SK-N-SH (cell line): ENCODE data around the gene SETSIP. TPM values are rescaled to one million over a fixed set of nuclear protein-coding genes. Genes with fewer than 3 reads are reported as not detected.

Experiments used
- CTCF ChIA-PET: fragments of 300-600, 350-600 bp; formaldehyde crosslinking; extraction: SDS; loops from one replicate; lab custom pipeline; 2021; lab: Yijun Ruan, JAX
- POLR2A ChIA-PET: fragments of 350-600 bp; sonication (Branson Sonifier 250); formaldehyde crosslinking; extraction: SDS; loops from one replicate; lab custom pipeline; 2020; ENCODE audit warnings: antibody characterized with exemption, inconsistent platforms; lab: Yijun Ruan, JAX
- DNase-seq: peaks from one replicate; pipeline ENCODE4 v3.0.0; 2012
- H2AFZ ChIP-seq: fragments of 200-600 bp; sonication (generic); 2 replicates; pipeline ENCODE4 v1.8.1; 2016; ENCODE audit warnings: antibody characterized with exemption, mild to moderate bottlenecking, low read depth
- H3F3A ChIP-seq: fragments of 200-600 bp; sonication (generic); replicated peaks from 2 replicates; pipeline ENCODE3; 2016; ENCODE audit warnings: antibody characterized with exemption, mild to moderate bottlenecking; ENCODE audit not compliant: insufficient read depth
- H3K27ac ChIP-seq, 2 experiments: fragments of 200-500 bp in 1 of 2; fragments of 200-600 bp in 1 of 2; sonication (Bioruptor generic) in 1 of 2; sonication (generic), shearing (Covaris generic) in 1 of 2; 2 replicates each; pipeline versions ENCODE4 v1.5.1 to v1.6.1; 2014 to 2016; ENCODE audit warnings: low read depth in 2 of 2, inconsistent platforms in 1 of 2, low read length in 1 of 2, mild to moderate bottlenecking in 1 of 2, mixed read lengths in 1 of 2
- H3K27me3 ChIP-seq: fragments of 200-600 bp; sonication (generic), shearing (Covaris generic); 2 replicates; pipeline ENCODE4 v1.6.1; 2016; ENCODE audit warnings: mixed run types; ENCODE audit not compliant: insufficient read depth
- H3K36me3 ChIP-seq, 2 experiments: fragments of 200-500 bp in 1 of 2; fragments of 200-600 bp in 1 of 2; sonication (Bioruptor generic) in 1 of 2; sonication (generic) in 1 of 2; replicated peaks in 1 of 2; 2 replicates each; pipeline versions ENCODE3 to v1.5.1; 2014 to 2016; ENCODE audit warnings: low read length in 1 of 2, mild to moderate bottlenecking in 1 of 2; ENCODE audit not compliant: insufficient read depth in 2 of 2, control insufficient read depth in 1 of 2
- H3K4me1 ChIP-seq, 2 experiments: fragments of 200-500 bp in 1 of 2; fragments of 200-600 bp in 1 of 2; sonication (Bioruptor generic) in 1 of 2; sonication (generic), shearing (Covaris generic) in 1 of 2; 2 replicates each; pipeline versions ENCODE4 v1.5.1 to v1.6.1; 2014 to 2016; ENCODE audit warnings: low read depth in 1 of 2, low read length in 1 of 2, mixed run types in 1 of 2; ENCODE audit not compliant: insufficient read depth in 2 of 2, control insufficient read depth in 1 of 2
- H3K4me2 ChIP-seq: fragments of 200-600 bp; sonication (generic), shearing (Covaris generic); 2 replicates; pipeline ENCODE4 v1.6.1; 2017; ENCODE audit warnings: mixed run types
- H3K4me3 ChIP-seq, 2 experiments: fragments of 200-500 bp in 1 of 2; fragments of 200-600 bp in 1 of 2; sonication (Bioruptor generic) in 1 of 2; sonication (generic), shearing (Covaris generic) in 1 of 2; 2 replicates each; pipeline versions ENCODE4 v1.5.1 to v1.8.1; 2014 to 2016; ENCODE audit warnings: low read depth in 2 of 2, inconsistent platforms in 1 of 2, low read length in 1 of 2, mild to moderate bottlenecking in 1 of 2, mixed read lengths in 1 of 2, moderate library complexity in 1 of 2
- H3K79me2 ChIP-seq: fragments of 200-600 bp; sonication (generic); 2 replicates; pipeline ENCODE4 v1.8.1; 2017; ENCODE audit warnings: mild to moderate bottlenecking; ENCODE audit not compliant: insufficient read depth
- H3K9ac ChIP-seq: fragments of 200-600 bp; sonication (generic); 2 replicates; pipeline ENCODE4 v1.6.1; 2017; ENCODE audit warnings: mixed run types
- H3K9me2 ChIP-seq: fragments of 200-600 bp; sonication (generic); 2 replicates; pipeline ENCODE4 v1.6.1; 2017; ENCODE audit warnings: mixed run types
- H3K9me3 ChIP-seq: fragments of 200-600 bp; sonication (generic); 2 replicates; pipeline ENCODE4 v1.6.1; 2017; ENCODE audit warnings: mixed run types, mild to moderate bottlenecking, moderate library complexity
- H4K20me1 ChIP-seq: fragments of 200-600 bp; sonication (generic); 2 replicates; pipeline ENCODE4 v1.6.1; 2017; ENCODE audit warnings: mild to moderate bottlenecking, mixed run types; ENCODE audit not compliant: insufficient read depth
- CHD2 ChIP-seq: fragments of 150-350 bp; IDR thresholded peaks from 2 replicates; pipeline ENCODE4 v1.6.1; 2018; ENCODE audit warnings: low read length; ENCODE audit not compliant: partially characterized antibody
- ELF1 ChIP-seq: IDR thresholded peaks from 2 replicates; pipeline ENCODE4 v1.4.0; 2012
- EP300 ChIP-seq, 2 experiments: IDR thresholded peaks; 2 replicates each; pipeline versions ENCODE4 v1.4.0 to v1.6.1; 2012; ENCODE audit warnings: borderline replicate concordance in 1 of 2, low read depth in 1 of 2, low read length in 1 of 2
- FOSL2 ChIP-seq: IDR thresholded peaks from 2 replicates; pipeline ENCODE4 v1.4.0; 2012; ENCODE audit warnings: low read depth, mild to moderate bottlenecking, moderate library complexity, borderline replicate concordance
- FOXJ3 ChIP-seq: sonication (generic); formaldehyde crosslinking; IDR thresholded peaks from 2 replicates; pipeline ENCODE4 v1.5.1; 2020; ENCODE audit warnings: mild to moderate bottlenecking, missing genetic modification reagents
- FOXM1 ChIP-seq: IDR thresholded peaks from 2 replicates; pipeline ENCODE4 v1.4.0; 2012; ENCODE audit warnings: low read depth, mild to moderate bottlenecking
- MEF2A ChIP-seq: IDR thresholded peaks from 2 replicates; pipeline ENCODE4 v1.4.0; 2012; ENCODE audit warnings: low read depth, borderline replicate concordance
- NFIC ChIP-seq: IDR thresholded peaks from 2 replicates; pipeline ENCODE4 v1.4.0; 2012; ENCODE audit warnings: borderline replicate concordance
- POLR2AphosphoS5 ChIP-seq: IDR thresholded peaks from 2 replicates; pipeline ENCODE4 v1.6.1; 2012; ENCODE audit warnings: low read depth, low read length
- RFX5 ChIP-seq: IDR thresholded peaks from 2 replicates; pipeline ENCODE4 v1.6.1; 2012; ENCODE audit warnings: mild to moderate bottlenecking, improper control_type of control experiment, low read length
- RXRA ChIP-seq: IDR thresholded peaks from 2 replicates; pipeline ENCODE4 v1.4.0; 2012; ENCODE audit warnings: low read depth, mild to moderate bottlenecking, borderline replicate concordance
- SIN3A ChIP-seq: IDR thresholded peaks from 2 replicates; pipeline ENCODE4 v1.6.1; 2012; ENCODE audit warnings: low read depth, mild to moderate bottlenecking, low read length, moderate library complexity, borderline replicate concordance
- SMC3 ChIP-seq: IDR thresholded peaks from 2 replicates; pipeline ENCODE4 v1.6.1; 2012; ENCODE audit warnings: low read depth, low read length, improper control_type of control experiment
- TAF1 ChIP-seq: IDR thresholded peaks from 2 replicates; pipeline ENCODE4 v1.6.1; 2012; ENCODE audit warnings: low read depth, mild to moderate bottlenecking, low read length, moderate library complexity, borderline replicate concordance
- TEAD4 ChIP-seq: IDR thresholded peaks from 2 replicates; pipeline ENCODE4 v1.4.0; 2012; ENCODE audit warnings: mild to moderate bottlenecking, borderline replicate concordance; ENCODE audit not compliant: insufficient read depth
- USF1 ChIP-seq: IDR thresholded peaks from 2 replicates; pipeline ENCODE4 v1.4.0; 2012; ENCODE audit warnings: low read depth, borderline replicate concordance
- YY1 ChIP-seq: IDR thresholded peaks from 2 replicates; pipeline ENCODE4 v1.4.0; 2012; ENCODE audit warnings: low read depth, mild to moderate bottlenecking
- WGBS: methylation state at CpG from one replicate; pipeline ENCODE4 v1.1.6; 2017; ENCODE audit warnings: low lambda C conversion rate; 5-methylcytosine and 5-hydroxymethylcytosine counted together
- polyA plus RNA-seq, 3 experiments: library from polyadenylated mRNA; depleted of rRNA; stranded (reverse); fragments of >200 nt; gene quantifications; 2 replicates each; pipeline ENCODE4 v1.2.3, GENCODE V29; 2012

The SETSIP gene
- polyA plus RNA-seq, 1 of the 3 experiments (the other 2 are of a cell fraction), result not detected

GRCh38 chr1:92051948-92052347 is 23.3 kb downstream of the SETSIP start:
- Histone ChIP-seq H3K27me3 (no peaks in the 10 kb centered on the region; the same call in 1 of the 2 replicates), H3K4me1 (no peaks in the 10 kb centered on the region), H3K4me2 (no peak overlapping the region), H3K36me3 (no peaks in the 10 kb centered on the region)
- TF ChIP-seq MEF2A (no peak), YY1 (no peak), RFX5 (no peak), FOXJ3 (no peak), RXRA (no peak), ELF1 (no peak), TAF1 (no peak), EP300 (IDR thresholded peaks at IDR 0.05; ENCODE audit: borderline replicate concordance in 1 of 2, low read depth in 1 of 2, low read length in 1 of 2) (no peak), POLR2AphosphoS5 (no peak), SMC3 (no peak)
- TF ChIP-seq, all 33 proteins: peak for 0
- no peaks in the 10 kb centered on the region for H3K9me2 ChIP-seq
- no peaks in the 10 kb centered on the region for H4K20me1 ChIP-seq
- no peaks in the 10 kb centered on the region for H3K9me3 ChIP-seq
- H3K27ac ChIP-seq, result no peak overlapping the region
- no peak overlapping the region for H2AFZ ChIP-seq
- DNase-seq, result no peak
- H3F3A ChIP-seq, result no peaks in the 10 kb centered on the region
- no peak overlapping the region for H3K9ac ChIP-seq
- H3K4me3 ChIP-seq, result no peak overlapping the region
- POLR2A ChIA-PET, result no interaction called here
- H3K79me2 ChIP-seq, result no peaks in the 10 kb centered on the region
- CTCF ChIA-PET, result interaction anchor here (0.7 to 1.3 kb wide), 3 partner anchors 54 to 769 kb away, joined by 3 read pairs; no protein-coding TSS in a partner anchor

GRCh38 chr1:92045766-92046495 is 29.3 kb downstream of the SETSIP start:
- Histone ChIP-seq H3K9me2 (no peaks in the 10 kb centered on the region), H3K36me3 (no peaks in the 10 kb centered on the region), H3K4me2 (no peak overlapping the region), H4K20me1 (no peaks in the 10 kb centered on the region), H3K79me2 (no peaks in the 10 kb centered on the region), H3K9ac (no peak overlapping the region), H2AFZ (no peak overlapping the region), H3K4me1 (no peaks in the 10 kb centered on the region; a peak in 1 of 4 replicates), H3K4me3 (no peak overlapping the region), H3K27ac (no peak overlapping the region), H3F3A (no peaks in the 10 kb centered on the region), H3K27me3 (peaks cover 5% of the 10 kb centered on the region; the same call in 1 of the 2 replicates), H3K9me3 (no peaks in the 10 kb centered on the region)
- DNase-seq, result no peak
- POLR2A ChIA-PET, result no interaction called here
- no peak for TF ChIP-seq TEAD4
- TF ChIP-seq ELF1, result no peak
- no peak for TF ChIP-seq FOSL2
- TF ChIP-seq SMC3, result no peak
- no peak for TF ChIP-seq FOXM1
- no peak for TF ChIP-seq SIN3A
- no peak for TF ChIP-seq USF1
- TF ChIP-seq FOXJ3, result no peak
- TF ChIP-seq EP300 (IDR thresholded peaks at IDR 0.05; ENCODE audit: borderline replicate concordance in 1 of 2, low read depth in 1 of 2, low read length in 1 of 2), result no peak
- no peak for TF ChIP-seq RXRA
- TF ChIP-seq YY1, result no peak
- no peak for TF ChIP-seq MEF2A
- no peak for TF ChIP-seq CHD2
- TF ChIP-seq NFIC, result no peak
- CTCF ChIA-PET, result no interaction called here
- 30% methylated on average over 2 of the region's 2 CpGs for WGBS
